Measurements from ENCODE around the gene GSG1L.

Gene GSG1L

DNA sequence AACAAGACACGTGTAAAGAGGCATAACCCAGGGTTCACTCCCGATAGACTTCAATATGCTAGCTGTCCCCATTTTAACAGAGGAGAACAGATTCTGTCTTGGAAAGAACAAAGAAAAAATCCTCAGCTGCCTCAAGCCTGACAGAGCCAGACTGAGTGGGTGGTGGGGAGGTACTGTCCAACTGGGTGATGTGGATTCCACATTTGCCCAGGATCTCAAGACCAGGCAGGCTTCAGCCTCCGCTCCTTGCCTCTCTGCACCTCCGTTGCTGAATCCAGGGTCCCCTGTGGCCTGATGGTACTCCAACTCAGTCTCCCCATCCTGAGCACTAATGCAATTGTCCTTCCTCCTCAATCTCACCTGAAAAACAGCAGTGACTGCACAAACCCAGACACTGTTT lies 163.8 kb downstream of the GSG1L start:
- no peak overlapping the region for H3K4me3 ChIP-seq (ENCODE audit: low read depth, low read length)
- DNase-seq (ENCODE audit: low read depth), result no peak
- TF ChIP-seq MYC (IDR thresholded peaks at IDR 0.05; ENCODE audit: low read depth, low read length) (no peak), MAX (IDR thresholded peaks at IDR 0.05; ENCODE audit: low read depth, low read length) (no peak), CTCF (IDR thresholded peaks at IDR 0.05; ENCODE audit: low read depth, low read length) (no peak), POLR2A (IDR thresholded peaks at IDR 0.05; ENCODE audit: extremely low read depth, insufficient read length) (no peak)

DNA sequence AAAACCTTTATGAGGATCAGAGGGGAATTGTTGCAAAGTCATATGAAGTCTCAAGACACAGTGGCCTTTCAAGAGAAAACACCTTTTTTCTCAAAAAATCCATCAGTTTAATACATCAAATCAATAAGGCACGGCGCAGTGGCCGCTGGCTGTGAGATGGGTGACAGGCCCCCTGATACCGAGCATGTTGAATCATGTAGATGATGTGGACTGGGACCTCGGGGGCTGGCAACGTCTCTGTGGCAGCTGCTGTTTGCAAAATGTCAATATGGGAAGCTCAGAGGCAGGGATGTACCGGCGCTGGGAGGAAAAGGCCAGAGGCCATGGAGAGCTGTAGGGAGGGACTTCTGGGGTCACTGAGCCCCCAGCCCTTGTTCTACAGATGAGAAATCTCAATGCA lies 169.1 kb downstream of the GSG1L start:
- DNase-seq (ENCODE audit: low read depth), result no peak
- no peak overlapping the region for H3K4me3 ChIP-seq (ENCODE audit: low read depth, low read length)
- TF ChIP-seq CTCF (IDR thresholded peaks at IDR 0.05; ENCODE audit: low read depth, low read length), result no peak

DNA sequence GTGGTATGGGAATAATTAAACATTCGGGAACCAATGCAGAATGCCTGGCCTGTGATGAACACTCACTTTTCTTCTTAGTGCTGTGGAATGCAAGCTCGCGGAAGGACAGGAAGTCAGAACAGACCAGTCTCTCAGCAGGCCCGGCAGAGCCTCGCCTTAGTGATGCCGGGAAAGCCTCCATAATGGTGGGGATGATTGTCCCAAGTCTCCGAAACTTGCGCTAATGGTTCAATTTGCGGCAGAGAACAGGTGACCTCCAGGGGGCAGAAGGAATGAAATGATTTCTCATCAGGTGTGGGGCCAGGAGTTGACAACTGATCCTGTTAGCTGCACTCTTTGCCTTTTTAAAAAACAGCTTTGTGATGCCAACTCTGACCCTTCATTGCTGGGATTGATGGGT lies 170.6 kb downstream of the GSG1L start:
- no peak for TF ChIP-seq CTCF (IDR thresholded peaks at IDR 0.05; ENCODE audit: low read depth, low read length)
- TF ChIP-seq POLR2A (IDR thresholded peaks at IDR 0.05; ENCODE audit: extremely low read depth, insufficient read length), result no peak
- TF ChIP-seq MAX (IDR thresholded peaks at IDR 0.05; ENCODE audit: low read depth, low read length), result no peak
- TF ChIP-seq MYC (IDR thresholded peaks at IDR 0.05; ENCODE audit: low read depth, low read length), result no peak
- DNase-seq (ENCODE audit: low read depth), result no peak
- no peak overlapping the region for H3K4me3 ChIP-seq (ENCODE audit: low read depth, low read length)

DNA sequence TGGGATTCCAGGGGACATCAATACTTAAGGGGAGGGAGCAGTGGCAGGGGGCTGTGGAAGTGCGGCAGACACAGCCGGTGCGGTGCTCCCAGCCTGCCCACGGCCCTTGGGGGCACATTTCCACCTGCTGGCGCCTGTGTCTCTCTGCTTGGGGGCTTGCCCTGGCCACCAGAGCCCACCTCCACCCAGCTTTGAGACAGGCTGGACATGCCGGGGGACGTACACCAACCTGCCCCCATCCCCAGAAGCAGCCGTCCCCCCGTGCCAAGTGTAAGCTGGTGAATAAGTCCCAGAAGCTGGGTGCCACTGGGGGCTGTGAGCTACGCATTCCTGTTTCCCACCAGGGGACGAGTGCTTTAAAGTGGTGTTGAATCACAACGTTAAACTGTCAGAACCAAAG lies 172.6 kb downstream of the GSG1L start:
- TF ChIP-seq CTCF (IDR thresholded peaks at IDR 0.05; ENCODE audit: low read depth, low read length) (no peak), MAX (IDR thresholded peaks at IDR 0.05; ENCODE audit: low read depth, low read length) (no peak), POLR2A (IDR thresholded peaks at IDR 0.05; ENCODE audit: extremely low read depth, insufficient read length) (no peak), MYC (IDR thresholded peaks at IDR 0.05; ENCODE audit: low read depth, low read length) (no peak)
- no peak overlapping the region for H3K4me3 ChIP-seq (ENCODE audit: low read depth, low read length)
- no peak for DNase-seq (ENCODE audit: low read depth)

DNA sequence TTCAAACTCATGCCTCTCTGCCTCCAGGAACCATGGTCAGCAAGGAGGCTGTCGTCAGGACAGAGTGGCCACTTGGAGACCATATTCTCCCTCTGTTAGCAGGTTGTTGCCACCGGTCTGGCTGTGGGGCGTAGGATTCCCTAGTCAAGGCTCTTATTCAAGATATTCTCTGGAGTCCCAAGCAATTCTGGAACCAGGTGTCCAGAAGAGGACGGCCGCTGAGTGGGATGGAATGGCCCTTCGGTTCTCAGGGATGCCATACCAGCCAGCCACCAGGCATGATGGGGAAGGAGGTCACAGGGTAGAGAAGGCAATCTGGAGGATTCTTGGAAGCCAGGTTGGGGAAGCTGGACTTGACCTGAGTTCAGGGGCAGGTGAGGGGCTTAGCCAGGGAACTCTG lies 173.5 kb downstream of the GSG1L start:
- no peak overlapping the region for H3K4me3 ChIP-seq (ENCODE audit: low read depth, low read length)
- no peak for TF ChIP-seq POLR2A (IDR thresholded peaks at IDR 0.05; ENCODE audit: extremely low read depth, insufficient read length)
- no peak for TF ChIP-seq CTCF (IDR thresholded peaks at IDR 0.05; ENCODE audit: low read depth, low read length)
- no peak for TF ChIP-seq MYC (IDR thresholded peaks at IDR 0.05; ENCODE audit: low read depth, low read length)
- no peak for TF ChIP-seq MAX (IDR thresholded peaks at IDR 0.05; ENCODE audit: low read depth, low read length)
- no peak for DNase-seq (ENCODE audit: low read depth)

DNA sequence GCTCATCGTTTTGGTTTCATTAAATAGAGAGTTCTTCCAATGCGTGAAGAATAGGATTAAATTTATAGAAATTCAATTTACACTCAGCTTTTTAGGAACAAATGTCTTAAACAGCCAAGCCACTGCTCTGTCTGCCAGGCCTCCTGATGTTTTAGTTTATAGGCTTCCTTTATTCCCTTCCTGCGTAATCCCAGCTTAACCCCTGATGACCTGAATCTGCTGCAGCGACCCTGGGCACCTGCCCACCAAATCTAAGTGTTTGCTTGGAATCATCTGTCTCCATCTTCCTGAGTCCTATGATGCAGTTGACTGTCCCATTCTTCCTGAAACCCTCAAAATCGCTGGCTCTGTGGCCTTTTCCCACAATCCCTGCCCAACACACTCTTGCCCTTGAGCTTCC lies 179.9 kb downstream of the GSG1L start:
- DNase-seq (ENCODE audit: low read depth), result no peak
- TF ChIP-seq MYC (IDR thresholded peaks at IDR 0.05; ENCODE audit: low read depth, low read length), result no peak
- no peak for TF ChIP-seq CTCF (IDR thresholded peaks at IDR 0.05; ENCODE audit: low read depth, low read length)
- TF ChIP-seq POLR2A (IDR thresholded peaks at IDR 0.05; ENCODE audit: extremely low read depth, insufficient read length), result no peak
- TF ChIP-seq MAX (IDR thresholded peaks at IDR 0.05; ENCODE audit: low read depth, low read length), result no peak
- H3K4me3 ChIP-seq (ENCODE audit: low read depth, low read length), result no peak overlapping the region

All from NB4 (cell line).